Measurements from ENCODE around the gene LIPK. TPM values are rescaled to one million over a fixed set of nuclear protein-coding genes. Genes with fewer than 3 reads are reported as not detected.
"Not testable (repeated sequence)": the region's sequence is repeated elsewhere in the genome, so short reads cannot be mapped to it uniquely, and the experiment has no call there.

Gene LIPK
- total RNA-seq, 8 experiments from 2014 or later: not detected

- whole genome bisulfite sequencing, 10 experiments: 17 to 96% (median 71%) methylated on average over 1 to 4 of the region's 4 CpGs
- no peak for ATAC-seq (replicated peaks in 6 of 8)
- Histone ChIP-seq H3K4me1 (replicated peaks in 1 of 2) (no peaks in the 10 kb centered on the region), H3K4me3 (no peak overlapping the region), H3K27ac (no peak overlapping the region)
- in situ Hi-C loops (cut with MboI; ENCODE audit: low pct_unique_long_range_greater_than_20kb in 2 of 9, low sequenced_read_pairs in 9 of 9, unreplicated experiment in 9 of 9): loop anchor here in 1 of 9 experiments (10.0 to 25.0 kb wide), 2 partner anchors 98 to 130 kb away; partner anchors contain the start of genes LIPJ, LIPM and RNLS
Measured at GRCh38 chr10:88682491-88682890, 23.6 kb upstream of the LIPK start.

GRCh38 chr10:88687853-88688467 is 18.1 kb upstream of the LIPK start:
- in situ Hi-C loops (cut with MboI; ENCODE audit: low pct_unique_long_range_greater_than_20kb in 2 of 9, low sequenced_read_pairs in 9 of 9, unreplicated experiment in 9 of 9): loop anchor here in 1 of 9 experiments (10.0 to 25.0 kb wide), 2 partner anchors 103 to 124 kb away; partner anchors contain the start of genes LIPJ, LIPM and RNLS
- ATAC-seq (replicated peaks in 6 of 8): no peak
- H3K27ac ChIP-seq: no peak overlapping the region
- H3K4me1 ChIP-seq (replicated peaks in 1 of 2): no peaks in the 10 kb centered on the region
- no peak overlapping the region for H3K4me3 ChIP-seq

- in situ Hi-C loops (cut with MboI; ENCODE audit: low pct_unique_long_range_greater_than_20kb in 2 of 9, low sequenced_read_pairs in 9 of 9, unreplicated experiment in 9 of 9): loop anchor here in 1 of 9 experiments (10.0 to 25.0 kb wide), 2 partner anchors 105 to 123 kb away; partner anchors contain the start of genes LIPJ, LIPM and RNLS
- ATAC-seq (replicated peaks in 6 of 8): no peak
- Histone ChIP-seq H3K4me3 (no peak overlapping the region), H3K27ac (no peak overlapping the region), H3K4me1 (replicated peaks in 1 of 2) (no peaks in the 10 kb centered on the region)
- 73 to 100% (median 88%) methylated on average over 2 to 6 of the region's 6 CpGs; no CpG with 5 or more reads in 4 of the 10 experiments for WGBS, 10 experiments
Measured at GRCh38 chr10:88689366-88689765, 16.7 kb upstream of the LIPK start.

- no peak for ATAC-seq (replicated peaks in 6 of 8)
- no peak overlapping the region for H3K4me3 ChIP-seq
- H3K27ac ChIP-seq: no peak overlapping the region
- in situ Hi-C loops (cut with MboI; ENCODE audit: low pct_unique_long_range_greater_than_20kb in 2 of 9, low sequenced_read_pairs in 9 of 9, unreplicated experiment in 9 of 9): loop anchor here in 2 of 9 experiments (10.0 to 25.0 kb wide), 2 partner anchors 119 to 121 kb away; partner anchors contain the start of gene LIPM (in 1 of the 2)
- no peaks in the 10 kb centered on the region for H3K4me1 ChIP-seq (replicated peaks in 1 of 2)
- 23 to 87% (median 71%) methylated on average over 1 to 4 of the region's 4 CpGs; no CpG with 5 or more reads in 1 of the 10 experiments for WGBS, 10 experiments
Measured at GRCh38 chr10:88693392-88694020, 12.5 kb upstream of the LIPK start.

GRCh38 chr10:88702848-88703597 is 3.0 kb upstream of the LIPK start:
- in situ Hi-C loops (cut with MboI; ENCODE audit: low pct_unique_long_range_greater_than_20kb in 2 of 9, low sequenced_read_pairs in 9 of 9, unreplicated experiment in 9 of 9): no loop called here
- Histone ChIP-seq H3K27ac (no peak overlapping the region), H3K4me3 (no peak overlapping the region), H3K4me1 (replicated peaks in 1 of 2) (no peaks in the 10 kb centered on the region)
- 16 to 100% (median 57%) methylated on average over 1 to 3 of the region's 4 CpGs; no CpG with 5 or more reads in 1 of the 10 experiments for WGBS, 10 experiments
- ATAC-seq (replicated peaks in 6 of 8): peak in 3 of 8 experiments; percentile 25 to 94 (median 86)

- peak in 2 of 8 experiments; percentile 72 to 73 for ATAC-seq (replicated peaks in 6 of 8)
- H3K4me3 ChIP-seq: no peak overlapping the region
Measured at GRCh38 chr10:88707429-88708155, 1.5 kb downstream of the LIPK start.

GRCh38 chr10:88709361-88709760 is 3.3 kb downstream of the LIPK start:
- ATAC-seq (replicated peaks in 6 of 8); in situ Hi-C loops (cut with MboI; ENCODE audit: low pct_unique_long_range_greater_than_20kb in 2 of 9, low sequenced_read_pairs in 9 of 9, unreplicated experiment in 9 of 9); H3K4me1 ChIP-seq (replicated peaks in 1 of 2); H3K27ac ChIP-seq; H3K4me3 ChIP-seq: not testable (repeated sequence)
- 38 to 93% (median 52%) methylated on average over 1 to 4 of the region's 6 CpGs; no CpG with 5 or more reads in 3 of the 10 experiments for WGBS, 10 experiments

More at GRCh38 chr10:88707429-88708155, 1.5 kb downstream of the LIPK start:
- no peak overlapping the region for H3K27ac ChIP-seq
- H3K4me1 ChIP-seq (replicated peaks in 1 of 2): no peaks in the 10 kb centered on the region
- WGBS, 10 experiments: 5 to 66% (median 50%) methylated on average over 1 to 2 of the region's 2 CpGs; no CpG with 5 or more reads in 1 of the 10 experiments
- in situ Hi-C loops (cut with MboI; ENCODE audit: low pct_unique_long_range_greater_than_20kb in 2 of 9, low sequenced_read_pairs in 9 of 9, unreplicated experiment in 9 of 9): no loop called here

- WGBS, 10 experiments: 67 to 100% (median 80%) methylated on average over 1 of the region's 1 CpG; no CpG with 5 or more reads in 1 of the 10 experiments
- no peak for ATAC-seq (replicated peaks in 6 of 8)
Measured at GRCh38 chr10:88715517-88715916, 9.5 kb downstream of the LIPK start.

GRCh38 chr10:88721392-88721791 is 15.3 kb downstream of the LIPK start:
- Histone ChIP-seq H3K27ac (peak overlapping the region in 1 of 2 donors; percentile 18), H3K4me1 (replicated peaks in 1 of 2) (no peaks in the 10 kb centered on the region), H3K4me3 (no peak overlapping the region)
- WGBS, 10 experiments: 55 to 86% (median 80%) methylated on average over 1 to 4 of the region's 4 CpGs; no CpG with 5 or more reads in 1 of the 10 experiments
- in situ Hi-C loops (cut with MboI; ENCODE audit: low pct_unique_long_range_greater_than_20kb in 2 of 9, low sequenced_read_pairs in 9 of 9, unreplicated experiment in 9 of 9): no loop called here
- peak in 5 of 8 experiments; percentile 39 to 98 (median 71) for ATAC-seq (replicated peaks in 6 of 8)

More at GRCh38 chr10:88715517-88715916, 9.5 kb downstream of the LIPK start:
- in situ Hi-C loops (cut with MboI; ENCODE audit: low pct_unique_long_range_greater_than_20kb in 2 of 9, low sequenced_read_pairs in 9 of 9, unreplicated experiment in 9 of 9): no loop called here
- no peak overlapping the region for H3K27ac ChIP-seq
- no peak overlapping the region for H3K4me3 ChIP-seq
- H3K4me1 ChIP-seq (replicated peaks in 1 of 2): no peaks in the 10 kb centered on the region

GRCh38 chr10:88725798-88726197 is 19.7 kb downstream of the LIPK start:
- H3K27ac ChIP-seq: no peak overlapping the region
- in situ Hi-C loops (cut with MboI; ENCODE audit: low pct_unique_long_range_greater_than_20kb in 2 of 9, low sequenced_read_pairs in 9 of 9, unreplicated experiment in 9 of 9): no loop called here
- H3K4me1 ChIP-seq (replicated peaks in 1 of 2): no peaks in the 10 kb centered on the region
- no peak for ATAC-seq (replicated peaks in 6 of 8)
- 0 to 100% (median 43%) methylated on average over 1 of the region's 1 CpG; no CpG with 5 or more reads in 4 of the 10 experiments for WGBS, 10 experiments
- no peak overlapping the region for H3K4me3 ChIP-seq

- WGBS, 10 experiments: 38 to 90% (median 83%) methylated on average over 1 to 18 of the region's 30 CpGs; no CpG with 5 or more reads in 3 of the 10 experiments
- no peak overlapping the region for H3K4me3 ChIP-seq
- no peaks in the 10 kb centered on the region for H3K4me1 ChIP-seq (replicated peaks in 1 of 2)
- peak in 3 of 8 experiments; percentile 36 to 70 (median 41) for ATAC-seq (replicated peaks in 6 of 8)
- in situ Hi-C loops (cut with MboI; ENCODE audit: low pct_unique_long_range_greater_than_20kb in 2 of 9, low sequenced_read_pairs in 9 of 9, unreplicated experiment in 9 of 9): no loop called here
- no peak overlapping the region for H3K27ac ChIP-seq
Measured at GRCh38 chr10:88728107-88728763, 22.2 kb downstream of the LIPK start.

GRCh38 chr10:88730864-88731263 is 24.8 kb downstream of the LIPK start:
- Histone ChIP-seq H3K4me1 (replicated peaks in 1 of 2) (no peaks in the 10 kb centered on the region), H3K27ac (no peak overlapping the region), H3K4me3 (no peak overlapping the region)
- WGBS, 10 experiments: 53 to 100% (median 90%) methylated on average over 1 to 4 of the region's 4 CpGs; no CpG with 5 or more reads in 1 of the 10 experiments
- ATAC-seq (replicated peaks in 6 of 8): no peak
- in situ Hi-C loops (cut with MboI; ENCODE audit: low pct_unique_long_range_greater_than_20kb in 2 of 9, low sequenced_read_pairs in 9 of 9, unreplicated experiment in 9 of 9): no loop called here
